Measurements from ENCODE around the gene ASIC1.
"Not testable (repeated sequence)": the region's sequence is repeated elsewhere in the genome, so short reads cannot be mapped to it uniquely, and the experiment has no call there.

The ASIC1 gene

DNA sequence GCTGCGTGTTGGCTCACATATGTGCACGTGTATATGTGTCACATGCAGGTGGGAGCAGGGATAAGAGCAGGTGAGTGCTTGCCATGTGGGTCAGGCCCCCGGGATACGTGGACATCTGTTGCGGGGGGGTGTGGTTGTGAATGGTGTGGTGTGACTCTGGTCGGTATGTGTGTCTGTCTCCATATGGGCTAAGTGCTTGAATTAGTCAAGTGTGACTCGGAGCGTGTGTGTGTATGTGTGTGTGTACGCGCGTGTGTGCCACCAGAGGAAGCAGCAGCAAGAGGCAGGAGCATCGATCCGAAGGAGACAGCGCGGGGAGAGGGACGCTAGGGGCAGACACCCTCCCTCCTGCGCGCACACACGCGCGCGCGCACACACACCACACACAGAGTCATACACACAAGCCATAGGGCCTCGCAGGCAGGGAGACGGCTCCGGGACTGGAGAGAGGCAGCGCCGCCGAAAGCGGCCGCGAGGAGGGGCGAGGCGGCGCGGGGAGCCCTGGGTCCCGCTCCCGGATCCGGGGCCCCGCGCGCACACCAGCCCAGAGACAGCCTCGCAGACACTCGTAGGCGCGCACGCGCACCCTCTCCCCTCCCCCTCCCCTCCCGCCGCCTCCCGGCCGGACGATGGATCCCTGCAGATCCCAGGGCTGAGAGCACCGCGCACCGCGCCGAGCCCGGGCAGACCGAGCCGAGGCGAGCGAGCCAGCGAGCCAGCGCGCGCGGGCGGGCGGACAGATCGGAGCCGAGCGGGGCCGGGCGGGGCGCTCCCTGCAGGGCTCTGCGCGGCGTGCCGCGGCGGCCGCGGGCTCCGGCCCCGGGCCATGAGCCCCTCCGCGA is at the start of gene ASIC1:
ASIC1 (plus strand) TSS at position 597 of the 842 bp plus-strand sequence. CDS start 1,171 bp downstream, outside the sequence.
- DNase-seq, result peak; percentile 59

DNA sequence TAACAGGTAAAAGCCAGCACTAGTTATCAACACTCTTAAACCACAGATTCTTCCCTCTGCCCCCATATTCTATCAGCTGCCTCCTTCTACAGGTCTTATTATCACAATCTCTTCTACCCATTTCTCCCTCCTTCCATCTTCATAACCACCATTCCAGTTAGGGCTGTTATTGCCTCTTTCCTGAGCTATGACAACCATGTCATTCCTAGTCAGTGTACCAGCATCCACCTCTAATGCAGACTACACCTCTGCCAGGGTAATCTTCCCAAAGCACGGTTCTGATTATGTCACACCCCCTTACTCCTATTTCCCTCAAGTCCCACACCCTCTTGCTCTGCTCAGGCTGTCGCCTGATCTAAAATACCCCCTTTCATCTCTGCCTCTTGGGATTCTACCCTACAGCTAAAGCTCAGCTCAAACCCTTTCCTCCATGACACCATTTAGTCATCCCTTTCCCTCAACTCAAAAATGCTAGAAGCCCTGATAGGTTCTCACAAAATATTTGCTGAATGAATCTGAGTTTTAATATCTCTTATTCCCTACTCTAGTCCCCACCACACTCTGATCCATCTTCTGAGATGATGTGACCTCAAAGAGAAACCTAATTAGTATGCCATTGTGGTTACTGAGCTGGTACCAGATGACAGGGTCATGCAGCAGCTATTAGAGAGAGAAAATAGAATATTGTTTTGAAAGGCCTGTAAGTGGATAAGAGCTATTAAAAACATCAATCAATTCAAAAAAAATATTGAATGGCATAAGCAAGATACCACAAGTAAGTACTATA is 43.8 kb upstream of the ASIC1 start:
- DNase-seq, result no peak

DNA sequence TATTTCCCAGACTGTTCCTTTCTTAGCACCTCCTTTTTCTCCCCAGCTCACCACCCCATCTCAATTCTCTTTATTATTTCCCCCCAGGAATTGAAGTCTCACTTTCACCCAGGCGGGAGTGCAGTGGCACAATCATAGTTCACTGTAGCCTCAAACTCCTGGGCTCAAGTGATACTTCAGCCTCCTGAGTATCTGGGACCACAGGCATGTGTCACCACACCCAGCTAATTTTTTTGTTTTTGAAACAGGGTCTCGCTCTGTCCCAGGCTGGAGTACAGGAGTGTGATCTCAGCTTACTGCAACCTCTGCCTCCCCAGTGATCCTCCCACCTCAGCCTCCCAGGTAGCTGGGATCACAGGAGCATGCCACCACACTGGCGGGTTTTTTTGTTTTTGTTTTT is 43.1 kb upstream of the ASIC1 start:
- no peak for DNase-seq

GRCh38 chr12:50016501-50017475 is 40.6 kb upstream of the ASIC1 start:
- no peak for DNase-seq

GRCh38 chr12:50017641-50018040 is 39.8 kb upstream of the ASIC1 start:
- DNase-seq, result no peak

- no peak for DNase-seq
Observed at GRCh38 chr12:50018154-50018553, 39.2 kb upstream of the ASIC1 start.

- DNase-seq, result no peak
Observed at GRCh38 chr12:50018968-50019367, 38.4 kb upstream of the ASIC1 start.

GRCh38 chr12:50019524-50019923 is 37.9 kb upstream of the ASIC1 start:
- no peak for DNase-seq

DNA sequence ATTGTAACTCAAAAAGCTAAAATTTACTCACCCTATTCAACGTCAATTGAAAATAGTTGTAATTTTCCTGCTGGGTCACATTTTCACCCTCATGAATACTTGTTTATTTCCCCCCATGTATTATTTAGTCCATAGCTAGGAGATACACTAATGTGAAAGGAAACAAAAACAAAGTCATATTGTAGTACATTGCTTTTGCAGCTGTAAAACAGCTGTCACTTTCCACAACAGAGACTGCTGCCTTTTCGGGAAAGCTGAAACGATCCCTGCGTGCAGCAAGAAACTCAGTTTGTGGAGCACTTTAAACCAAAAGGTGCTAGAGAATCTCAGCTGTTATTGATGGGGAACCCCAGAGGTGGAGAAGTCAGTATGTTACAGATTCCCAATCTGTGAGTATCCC is 36.4 kb upstream of the ASIC1 start:
- DNase-seq, result no peak

DNA sequence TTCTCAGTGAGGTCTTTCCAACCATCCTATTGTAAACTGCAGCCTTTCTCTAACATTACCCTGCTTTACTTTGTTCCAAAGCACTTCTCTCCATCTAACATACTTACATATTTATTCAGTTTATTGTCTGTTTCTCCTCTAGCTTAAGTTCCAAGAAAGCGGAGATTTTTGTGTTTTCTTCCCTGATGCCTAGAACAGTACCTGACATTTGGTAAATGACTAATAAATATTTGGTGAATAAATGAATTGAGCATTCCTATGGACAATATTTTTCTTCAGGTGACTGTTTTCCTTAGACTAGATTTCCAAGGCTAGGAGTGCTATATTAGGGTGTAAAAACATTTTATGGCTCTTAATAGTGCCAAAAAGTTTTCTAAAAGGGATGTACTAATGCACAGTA is 34.5 kb upstream of the ASIC1 start:
- no peak for DNase-seq

DNA sequence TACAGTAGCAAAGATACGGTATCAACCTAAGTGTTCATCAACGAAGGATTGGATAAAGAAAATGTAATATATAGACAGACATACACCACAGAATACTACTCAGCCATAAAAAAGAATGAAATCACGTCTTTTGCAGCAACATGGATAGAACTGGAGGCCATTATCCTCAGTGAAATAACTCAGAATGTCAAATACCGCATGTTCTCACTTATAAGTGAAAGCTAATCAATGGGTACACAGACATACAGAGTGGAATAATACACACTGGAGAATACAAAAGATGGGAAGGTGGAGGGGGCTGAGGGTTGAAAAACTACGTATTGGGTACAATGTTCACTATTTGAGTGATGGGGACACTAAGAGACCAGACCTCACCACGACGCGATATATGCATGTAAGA is 33.2 kb upstream of the ASIC1 start:
- no peak for DNase-seq

- DNase-seq, result no peak
Observed at GRCh38 chr12:50024805-50025186, 32.6 kb upstream of the ASIC1 start.

DNA sequence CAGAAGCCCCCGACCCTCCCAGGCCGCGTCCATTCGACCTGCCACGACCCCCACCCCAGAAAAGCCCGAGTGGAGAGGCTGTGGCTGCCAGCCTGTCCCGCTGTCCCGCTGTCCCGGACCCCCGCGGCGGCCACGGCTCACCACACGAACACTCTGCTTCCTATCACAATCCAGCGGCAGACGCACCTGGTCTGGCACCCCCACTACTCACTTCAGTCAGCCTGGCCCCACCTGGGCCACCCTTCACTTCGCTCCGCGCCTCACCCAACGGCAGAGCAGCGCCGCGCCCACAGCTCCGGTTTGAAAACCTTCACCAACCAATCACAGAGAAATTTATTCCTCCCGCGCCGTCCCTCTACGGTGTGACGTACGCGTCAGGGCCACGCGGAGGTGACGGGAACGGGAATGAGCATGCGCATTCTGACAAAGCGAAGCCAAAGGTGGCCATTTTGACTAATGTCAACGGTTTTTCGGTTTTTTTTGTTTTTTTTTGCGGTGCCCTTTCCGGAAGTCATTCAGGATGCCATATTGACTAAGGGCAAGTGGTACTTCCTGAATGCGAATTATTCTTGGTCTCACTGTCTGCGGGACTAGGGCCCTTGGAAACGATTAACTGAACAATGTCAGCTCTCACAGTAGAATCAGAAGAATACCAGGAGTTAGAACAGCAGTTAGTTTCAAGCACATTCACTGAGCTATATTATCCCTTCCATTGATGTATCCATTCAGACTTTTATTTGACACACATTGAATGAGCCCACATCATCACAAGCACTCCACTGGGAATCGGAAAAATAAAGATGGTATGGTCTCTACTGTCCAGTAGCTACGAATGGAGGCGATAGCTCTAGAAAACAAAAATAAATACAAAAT is 32.0 kb upstream of the ASIC1 start, which contains the start of gene RACGAP1:
RACGAP1 (minus strand) TSS at position 308 of the 873 bp plus-strand sequence. CDS start 8,779 bp downstream, outside the sequence.
- peak; percentile 87 for DNase-seq

GRCh38 chr12:50026691-50027090 is 30.7 kb upstream of the ASIC1 start:
- no peak for DNase-seq

GRCh38 chr12:50030449-50030848 is 26.9 kb upstream of the ASIC1 start:
- DNase-seq, result not testable (repeated sequence)

GRCh38 chr12:50032515-50032853 is 24.9 kb upstream of the ASIC1 start:
- DNase-seq, result no peak

DNA sequence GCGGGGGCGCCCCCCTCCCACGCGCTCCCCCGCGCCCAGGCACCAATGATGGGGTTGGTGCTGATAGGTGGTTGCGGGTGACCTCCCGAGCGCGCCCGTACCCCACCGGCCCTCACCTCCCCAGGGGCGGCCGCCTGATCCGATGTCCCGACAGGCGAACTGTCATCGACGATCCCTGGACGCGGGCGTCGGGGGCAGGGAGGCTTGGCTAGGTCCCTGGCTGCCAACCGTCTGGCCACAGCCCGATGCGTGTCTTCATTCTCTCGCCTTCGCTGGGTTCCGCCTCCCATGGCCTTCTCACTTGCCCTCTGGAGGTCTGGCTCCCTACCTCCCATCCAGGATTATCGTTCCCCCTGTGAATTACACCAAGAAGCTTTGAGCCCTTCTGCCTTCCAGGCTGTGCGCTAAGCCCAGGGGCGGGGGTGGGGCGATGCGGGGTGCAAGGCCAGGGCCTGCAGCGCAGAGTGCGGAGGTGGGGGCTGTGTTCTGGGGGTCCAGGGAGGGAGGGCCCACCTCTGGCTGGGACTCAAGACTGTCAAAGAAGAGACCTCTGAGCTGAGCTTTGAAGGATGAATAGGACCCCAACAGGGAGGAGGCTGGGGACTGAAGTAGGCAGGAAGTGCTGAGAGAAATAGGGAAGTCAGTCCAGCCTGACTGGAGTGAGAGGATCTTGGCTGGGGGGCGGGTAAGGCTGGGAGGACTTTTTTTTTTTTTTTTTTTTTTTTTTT is 24.4 kb upstream of the ASIC1 start:
- no peak for DNase-seq

DNA sequence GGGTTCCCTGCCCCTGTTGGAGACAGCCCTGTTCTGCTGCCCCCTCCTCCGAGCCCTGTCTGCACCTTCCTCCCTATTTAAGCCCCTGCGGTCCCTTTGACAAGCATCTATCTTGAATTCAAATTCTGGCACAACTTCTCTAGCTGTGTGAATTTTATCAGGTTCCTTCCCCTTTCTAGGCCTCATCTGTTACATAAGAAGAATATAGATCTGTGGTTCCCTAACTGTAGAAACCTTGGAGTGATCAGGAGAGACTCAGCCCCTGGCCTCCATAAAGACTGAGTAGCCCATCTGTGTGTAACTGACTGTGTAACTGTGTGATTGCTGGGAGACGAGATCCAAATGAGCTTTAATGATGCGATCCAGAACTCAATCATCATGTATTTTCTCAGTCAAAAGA is 19.1 kb upstream of the ASIC1 start:
- no peak for DNase-seq

GRCh38 chr12:50039151-50039835 is 18.1 kb upstream of the ASIC1 start:
- peak; percentile 93 for DNase-seq

DNA sequence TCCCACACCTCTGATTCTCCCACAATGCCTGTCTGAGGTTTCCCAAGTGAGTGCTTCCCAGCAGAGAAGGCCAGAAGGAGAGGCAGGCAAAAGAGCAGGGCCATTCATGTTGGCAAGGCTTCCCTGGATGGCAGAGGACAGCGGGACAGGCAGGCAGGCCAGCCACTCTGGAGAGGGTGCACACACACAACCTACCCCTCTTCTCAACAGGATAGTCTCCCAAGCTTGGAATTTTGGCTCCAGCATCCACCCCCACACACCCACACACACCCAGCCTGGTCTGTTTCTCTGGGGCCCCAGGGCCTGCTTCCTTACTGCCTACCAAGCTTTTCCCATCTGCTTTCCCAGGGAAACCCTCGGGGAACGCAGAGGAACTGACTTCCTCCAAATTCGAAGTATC is 16.7 kb upstream of the ASIC1 start:
- DNase-seq, result no peak

All from stimulated activated CD4-positive, alpha-beta T cell treated with anti-CD3 and anti-CD28 coated beads, Interleukin-12 subunit alpha, Interleukin-12 subunit beta, amount 100 ng/mL, for 4 hours (primary cell).